ENCODE results near the gene TRAPPC10. TPM values are rescaled to one million over a fixed set of nuclear protein-coding genes. Genes with fewer than 3 reads are reported as not detected.

TRAPPC10 gene
- total and polyA plus RNA-seq, 9 of the 15 experiments (the other 6 are each of a cell fraction or from before 2014, with no cell fraction given): 1.1 to 33.8 (median 24.3) TPM

DNA sequence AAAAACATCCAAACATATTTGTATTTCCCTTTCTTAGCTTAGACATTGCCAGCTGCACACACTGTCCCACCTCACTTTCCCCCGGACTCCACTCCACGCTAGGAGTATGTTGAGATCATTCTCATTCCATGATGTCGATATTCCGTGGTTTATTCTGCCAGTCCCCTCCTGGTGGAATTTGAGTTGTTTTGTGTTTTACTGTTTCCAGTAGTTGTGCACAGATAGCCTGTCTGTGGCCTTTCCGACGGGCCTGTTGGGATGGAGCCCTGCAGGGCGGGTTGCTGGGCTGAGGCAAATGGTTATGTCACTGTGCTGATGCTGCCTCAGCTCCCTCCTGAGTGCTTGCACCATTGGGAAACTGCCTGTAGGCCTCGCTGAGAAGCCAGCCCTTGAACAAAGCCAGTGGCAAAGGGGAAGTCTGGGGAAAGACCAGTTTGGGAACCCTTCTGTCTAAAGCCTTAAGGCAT is 12.8 kb downstream of the TRAPPC10 start (continued):
- TF ChIP-seq, protein P1, sequence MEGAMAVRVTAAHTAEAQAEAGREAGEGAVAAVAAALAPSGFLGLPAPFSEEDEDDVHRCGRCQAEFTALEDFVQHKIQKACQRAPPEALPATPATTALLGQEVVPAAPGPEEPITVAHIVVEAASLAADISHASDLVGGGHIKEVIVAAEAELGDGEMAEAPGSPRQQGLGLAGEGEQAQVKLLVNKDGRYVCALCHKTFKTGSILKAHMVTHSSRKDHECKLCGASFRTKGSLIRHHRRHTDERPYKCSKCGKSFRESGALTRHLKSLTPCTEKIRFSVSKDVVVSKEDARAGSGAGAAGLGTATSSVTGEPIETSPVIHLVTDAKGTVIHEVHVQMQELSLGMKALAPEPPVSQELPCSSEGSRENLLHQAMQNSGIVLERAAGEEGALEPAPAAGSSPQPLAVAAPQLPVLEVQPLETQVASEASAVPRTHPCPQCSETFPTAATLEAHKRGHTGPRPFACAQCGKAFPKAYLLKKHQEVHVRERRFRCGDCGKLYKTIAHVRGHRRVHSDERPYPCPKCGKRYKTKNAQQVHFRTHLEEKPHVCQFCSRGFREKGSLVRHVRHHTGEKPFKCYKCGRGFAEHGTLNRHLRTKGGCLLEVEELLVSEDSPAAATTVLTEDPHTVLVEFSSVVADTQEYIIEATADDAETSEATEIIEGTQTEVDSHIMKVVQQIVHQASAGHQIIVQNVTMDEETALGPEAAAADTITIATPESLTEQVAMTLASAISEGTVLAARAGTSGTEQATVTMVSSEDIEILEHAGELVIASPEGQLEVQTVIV (CRISPR knock-in tag; IDR thresholded peaks at IDR 0.05; ENCODE audit: borderline replicate concordance): no peak
- TF ChIP-seq NFXL1 (CRISPR knock-in tag; IDR thresholded peaks at IDR 0.05): no peak
- TF ChIP-seq MYC (IDR thresholded peaks at IDR 0.05; ENCODE audit: low read depth, low read length): no peak
- TF ChIP-seq MYC (CRISPR knock-in tag; IDR thresholded peaks at IDR 0.05; ENCODE audit: borderline replicate concordance, low read depth): no peak
- TF ChIP-seq, protein P2, sequence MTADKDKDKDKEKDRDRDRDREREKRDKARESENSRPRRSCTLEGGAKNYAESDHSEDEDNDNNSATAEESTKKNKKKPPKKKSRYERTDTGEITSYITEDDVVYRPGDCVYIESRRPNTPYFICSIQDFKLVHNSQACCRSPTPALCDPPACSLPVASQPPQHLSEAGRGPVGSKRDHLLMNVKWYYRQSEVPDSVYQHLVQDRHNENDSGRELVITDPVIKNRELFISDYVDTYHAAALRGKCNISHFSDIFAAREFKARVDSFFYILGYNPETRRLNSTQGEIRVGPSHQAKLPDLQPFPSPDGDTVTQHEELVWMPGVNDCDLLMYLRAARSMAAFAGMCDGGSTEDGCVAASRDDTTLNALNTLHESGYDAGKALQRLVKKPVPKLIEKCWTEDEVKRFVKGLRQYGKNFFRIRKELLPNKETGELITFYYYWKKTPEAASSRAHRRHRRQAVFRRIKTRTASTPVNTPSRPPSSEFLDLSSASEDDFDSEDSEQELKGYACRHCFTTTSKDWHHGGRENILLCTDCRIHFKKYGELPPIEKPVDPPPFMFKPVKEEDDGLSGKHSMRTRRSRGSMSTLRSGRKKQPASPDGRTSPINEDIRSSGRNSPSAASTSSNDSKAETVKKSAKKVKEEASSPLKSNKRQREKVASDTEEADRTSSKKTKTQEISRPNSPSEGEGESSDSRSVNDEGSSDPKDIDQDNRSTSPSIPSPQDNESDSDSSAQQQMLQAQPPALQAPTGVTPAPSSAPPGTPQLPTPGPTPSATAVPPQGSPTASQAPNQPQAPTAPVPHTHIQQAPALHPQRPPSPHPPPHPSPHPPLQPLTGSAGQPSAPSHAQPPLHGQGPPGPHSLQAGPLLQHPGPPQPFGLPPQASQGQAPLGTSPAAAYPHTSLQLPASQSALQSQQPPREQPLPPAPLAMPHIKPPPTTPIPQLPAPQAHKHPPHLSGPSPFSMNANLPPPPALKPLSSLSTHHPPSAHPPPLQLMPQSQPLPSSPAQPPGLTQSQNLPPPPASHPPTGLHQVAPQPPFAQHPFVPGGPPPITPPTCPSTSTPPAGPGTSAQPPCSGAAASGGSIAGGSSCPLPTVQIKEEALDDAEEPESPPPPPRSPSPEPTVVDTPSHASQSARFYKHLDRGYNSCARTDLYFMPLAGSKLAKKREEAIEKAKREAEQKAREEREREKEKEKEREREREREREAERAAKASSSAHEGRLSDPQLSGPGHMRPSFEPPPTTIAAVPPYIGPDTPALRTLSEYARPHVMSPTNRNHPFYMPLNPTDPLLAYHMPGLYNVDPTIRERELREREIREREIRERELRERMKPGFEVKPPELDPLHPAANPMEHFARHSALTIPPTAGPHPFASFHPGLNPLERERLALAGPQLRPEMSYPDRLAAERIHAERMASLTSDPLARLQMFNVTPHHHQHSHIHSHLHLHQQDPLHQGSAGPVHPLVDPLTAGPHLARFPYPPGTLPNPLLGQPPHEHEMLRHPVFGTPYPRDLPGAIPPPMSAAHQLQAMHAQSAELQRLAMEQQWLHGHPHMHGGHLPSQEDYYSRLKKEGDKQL (CRISPR knock-in tag; IDR thresholded peaks at IDR 0.05; ENCODE audit: borderline replicate concordance): no peak
- TF ChIP-seq ZBTB33 (CRISPR knock-in tag; IDR thresholded peaks at IDR 0.05): no peak
- TF ChIP-seq, protein P3, sequence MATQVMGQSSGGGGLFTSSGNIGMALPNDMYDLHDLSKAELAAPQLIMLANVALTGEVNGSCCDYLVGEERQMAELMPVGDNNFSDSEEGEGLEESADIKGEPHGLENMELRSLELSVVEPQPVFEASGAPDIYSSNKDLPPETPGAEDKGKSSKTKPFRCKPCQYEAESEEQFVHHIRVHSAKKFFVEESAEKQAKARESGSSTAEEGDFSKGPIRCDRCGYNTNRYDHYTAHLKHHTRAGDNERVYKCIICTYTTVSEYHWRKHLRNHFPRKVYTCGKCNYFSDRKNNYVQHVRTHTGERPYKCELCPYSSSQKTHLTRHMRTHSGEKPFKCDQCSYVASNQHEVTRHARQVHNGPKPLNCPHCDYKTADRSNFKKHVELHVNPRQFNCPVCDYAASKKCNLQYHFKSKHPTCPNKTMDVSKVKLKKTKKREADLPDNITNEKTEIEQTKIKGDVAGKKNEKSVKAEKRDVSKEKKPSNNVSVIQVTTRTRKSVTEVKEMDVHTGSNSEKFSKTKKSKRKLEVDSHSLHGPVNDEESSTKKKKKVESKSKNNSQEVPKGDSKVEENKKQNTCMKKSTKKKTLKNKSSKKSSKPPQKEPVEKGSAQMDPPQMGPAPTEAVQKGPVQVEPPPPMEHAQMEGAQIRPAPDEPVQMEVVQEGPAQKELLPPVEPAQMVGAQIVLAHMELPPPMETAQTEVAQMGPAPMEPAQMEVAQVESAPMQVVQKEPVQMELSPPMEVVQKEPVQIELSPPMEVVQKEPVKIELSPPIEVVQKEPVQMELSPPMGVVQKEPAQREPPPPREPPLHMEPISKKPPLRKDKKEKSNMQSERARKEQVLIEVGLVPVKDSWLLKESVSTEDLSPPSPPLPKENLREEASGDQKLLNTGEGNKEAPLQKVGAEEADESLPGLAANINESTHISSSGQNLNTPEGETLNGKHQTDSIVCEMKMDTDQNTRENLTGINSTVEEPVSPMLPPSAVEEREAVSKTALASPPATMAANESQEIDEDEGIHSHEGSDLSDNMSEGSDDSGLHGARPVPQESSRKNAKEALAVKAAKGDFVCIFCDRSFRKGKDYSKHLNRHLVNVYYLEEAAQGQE (IDR thresholded peaks at IDR 0.05; ENCODE audit: borderline replicate concordance): no peak
- TF ChIP-seq, protein P3 (CRISPR knock-in tag; IDR thresholded peaks at IDR 0.05; ENCODE audit: low read depth): no peak
- TF ChIP-seq CBFA2T3 (IDR thresholded peaks at IDR 0.05): no peak

All from K562 (cell line).